GM23338 (cell line): ENCODE results near the gene PCNX3. TPM values are rescaled to one million over a fixed set of nuclear protein-coding genes. Genes with fewer than 3 reads are reported as not detected.

Experiments used
- POLR2AphosphoS5 ChIP-seq: IDR thresholded peaks from 2 replicates; pipeline ENCODE4 v1.6.1; 2016; ENCODE audit warnings: antibody characterized with exemption, low read depth
- ZNF462 ChIP-seq: fragments of 250-450 bp; sonication (Bioruptor Pico); IDR thresholded peaks from 2 replicates; pipeline ENCODE4 v1.5.0; 2020; ENCODE audit warnings: mild to moderate bottlenecking, moderate library complexity
- microRNA-seq: library from miRNA; unstranded; fragments of <30 nt; microRNA quantifications from one replicate; pipeline ENCODE4, GENCODE V29; 2017
- polyA plus RNA-seq: library from polyadenylated mRNA; unstranded; fragments of >200 nt; fragmentation: Nextera tagmentation; extraction: Ambion mirVana; gene quantifications from 2 replicates; pipeline ENCODE4 v1.2.1, GENCODE V29; 2016
- small RNA-seq: library from RNA; depleted of rRNA; stranded (forward); fragments of <200 nt; gene quantifications from one replicate; pipeline ENCODE3, GENCODE V24; 2014; ENCODE audit warnings: low replicate concordance
- total RNA-seq: library from RNA; depleted of rRNA; stranded (reverse); fragments of >200 nt; shearing (Covaris generic); gene quantifications from 2 replicates; pipeline ENCODE4 v1.2.3, GENCODE V29; 2014; rRNA removed

PCNX3 gene
- total and polyA plus RNA-seq, 2 experiments from 2014 or later, result 8.7 to 52.2 TPM

GRCh38 chr11:65685981-65686380, 70.4 kb downstream of the PCNX3 start (continued):
- TF ChIP-seq ZNF462 (CRISPR knock-in tag), result no peak
- TF ChIP-seq POLR2AphosphoS5, result no peak

Small RNAs within 50 kb of the gene (microRNA-seq; reads per million reads assigned to microRNA genes)
- gene MIR4489 (not detected), gene MIR4690 (not detected)

Small RNAs within 50 kb of the gene (small RNA-seq; reads per million reads assigned to genes)
- gene MIR4489 (not detected), gene MIR4690 (0.07 reads per million)

Other genes starting within 250 kb of the PCNX3 start
- 0.10 and 0.35 TPM in 2 replicates for gene SLC25A45, start 233.1 kb upstream of the PCNX3 start, total RNA-seq
- gene SLC25A45, start 233.1 kb upstream of the PCNX3 start, polyA plus RNA-seq, result 0.74 and 0.89 TPM in 2 replicates
- gene FRMD8, start 229.1 kb upstream of the PCNX3 start, total RNA-seq, result 35.4 and 41.4 TPM in 2 replicates
- gene FRMD8, start 229.1 kb upstream of the PCNX3 start, polyA plus RNA-seq, result 6.2 and 7.0 TPM in 2 replicates
- 6.3 and 7.2 TPM in 2 replicates for gene NEAT1, start 193.0 kb upstream of the PCNX3 start, total RNA-seq
- 3.6 and 5.3 TPM in 2 replicates for gene NEAT1, start 193.0 kb upstream of the PCNX3 start, polyA plus RNA-seq
- gene MALAT1, start 116.7 kb upstream of the PCNX3 start, total RNA-seq, result 1,789 and 2,206 TPM in 2 replicates
- 4,618 and 6,020 TPM in 2 replicates for gene MALAT1, start 116.7 kb upstream of the PCNX3 start, polyA plus RNA-seq
- 55.1 and 66.1 TPM in 2 replicates for gene SCYL1, start 90.7 kb upstream of the PCNX3 start, total RNA-seq
- gene SCYL1, start 90.7 kb upstream of the PCNX3 start, polyA plus RNA-seq, result 52.7 and 61.7 TPM in 2 replicates
- gene LTBP3, start 57.4 kb upstream of the PCNX3 start, total RNA-seq, result 29.2 and 29.8 TPM in 2 replicates
- gene LTBP3, start 57.4 kb upstream of the PCNX3 start, polyA plus RNA-seq, result 9.5 and 11.9 TPM in 2 replicates
- gene ZNRD2, start 45.3 kb upstream of the PCNX3 start, total RNA-seq, result 78.1 and 78.6 TPM in 2 replicates
- gene ZNRD2, start 45.3 kb upstream of the PCNX3 start, polyA plus RNA-seq, result 140 and 148 TPM in 2 replicates
- gene FAM89B, start 43.2 kb upstream of the PCNX3 start, total RNA-seq, result 16.0 and 18.2 TPM in 2 replicates
- 13.0 and 13.9 TPM in 2 replicates for gene FAM89B, start 43.2 kb upstream of the PCNX3 start, polyA plus RNA-seq
- 10.9 and 12.6 TPM in 2 replicates for gene EHBP1L1, start 39.7 kb upstream of the PCNX3 start, total RNA-seq
- 1.4 and 2.9 TPM in 2 replicates for gene EHBP1L1, start 39.7 kb upstream of the PCNX3 start, polyA plus RNA-seq
- gene KCNK7, start 20.0 kb upstream of the PCNX3 start, total RNA-seq, result not detected in 2 replicates
- gene KCNK7, start 20.0 kb upstream of the PCNX3 start, polyA plus RNA-seq, result 0.24 and 0.60 TPM in 2 replicates
- gene MAP3K11, start 1.6 kb upstream of the PCNX3 start, total RNA-seq, result 32.8 and 38.6 TPM in 2 replicates
- gene MAP3K11, start 1.6 kb upstream of the PCNX3 start, polyA plus RNA-seq, result 19.8 and 20.8 TPM in 2 replicates
- gene SIPA1, start 22.3 kb downstream of the PCNX3 start, total RNA-seq, result 54.6 and 56.7 TPM in 2 replicates
- 50.1 and 75.5 TPM in 2 replicates for gene SIPA1, start 22.3 kb downstream of the PCNX3 start, polyA plus RNA-seq
- 17.0 and 22.8 TPM in 2 replicates for gene RELA, start 47.1 kb downstream of the PCNX3 start, total RNA-seq
- gene RELA, start 47.1 kb downstream of the PCNX3 start, polyA plus RNA-seq, result 12.9 and 18.5 TPM in 2 replicates
- gene KAT5, start 96.5 kb downstream of the PCNX3 start, total RNA-seq, result 33.3 and 40.4 TPM in 2 replicates
- 34.6 and 34.8 TPM in 2 replicates for gene KAT5, start 96.5 kb downstream of the PCNX3 start, polyA plus RNA-seq
- gene RNASEH2C, start 105.0 kb downstream of the PCNX3 start, total RNA-seq, result 37.8 and 70.8 TPM in 2 replicates
- gene RNASEH2C, start 105.0 kb downstream of the PCNX3 start, polyA plus RNA-seq, result 73.2 and 74.8 TPM in 2 replicates
- gene AP5B1, start 165.2 kb downstream of the PCNX3 start, total RNA-seq, result 12.5 and 16.1 TPM in 2 replicates
- 3.1 TPM in 2 replicates for gene AP5B1, start 165.2 kb downstream of the PCNX3 start, polyA plus RNA-seq
- 3.3 and 5.1 TPM in 2 replicates for gene OVOL1, start 171.3 kb downstream of the PCNX3 start, total RNA-seq
- 1.4 and 1.5 TPM in 2 replicates for gene OVOL1, start 171.3 kb downstream of the PCNX3 start, polyA plus RNA-seq
- gene SNX32, start 218.2 kb downstream of the PCNX3 start, total RNA-seq, result 0.49 TPM in 1 of 2 replicates, not detected in the other
- gene SNX32, start 218.2 kb downstream of the PCNX3 start, polyA plus RNA-seq, result 1.2 and 2.4 TPM in 2 replicates
- 981 and 1,393 TPM in 2 replicates for gene CFL1, start 242.4 kb downstream of the PCNX3 start, total RNA-seq
- 1,996 and 2,124 TPM in 2 replicates for gene CFL1, start 242.4 kb downstream of the PCNX3 start, polyA plus RNA-seq
- gene MUS81, start 244.7 kb downstream of the PCNX3 start, total RNA-seq, result 35.5 and 48.6 TPM in 2 replicates
- gene MUS81, start 244.7 kb downstream of the PCNX3 start, polyA plus RNA-seq, result 38.5 and 39.1 TPM in 2 replicates